GM21515 (cell line): ENCODE results near the gene RGS1.

ENCODE experiments used
- ATAC-seq: cut with Tn5 transposase; IDR thresholded peaks from one replicate; pipeline ENCODE4 v1.9.1; 2021; ENCODE audit not compliant: unreplicated experiment

Gene RGS1, protein sequence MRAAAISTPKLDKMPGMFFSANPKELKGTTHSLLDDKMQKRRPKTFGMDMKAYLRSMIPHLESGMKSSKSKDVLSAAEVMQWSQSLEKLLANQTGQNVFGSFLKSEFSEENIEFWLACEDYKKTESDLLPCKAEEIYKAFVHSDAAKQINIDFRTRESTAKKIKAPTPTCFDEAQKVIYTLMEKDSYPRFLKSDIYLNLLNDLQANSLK

GRCh38 chr1:192575499-192576189, at the start of gene RGS1:
RGS1 (plus strand) TSS chr1:192575773; CDS start chr1:192575793, 20 bp downstream.
- ATAC-seq: peak; percentile 96

DNA sequence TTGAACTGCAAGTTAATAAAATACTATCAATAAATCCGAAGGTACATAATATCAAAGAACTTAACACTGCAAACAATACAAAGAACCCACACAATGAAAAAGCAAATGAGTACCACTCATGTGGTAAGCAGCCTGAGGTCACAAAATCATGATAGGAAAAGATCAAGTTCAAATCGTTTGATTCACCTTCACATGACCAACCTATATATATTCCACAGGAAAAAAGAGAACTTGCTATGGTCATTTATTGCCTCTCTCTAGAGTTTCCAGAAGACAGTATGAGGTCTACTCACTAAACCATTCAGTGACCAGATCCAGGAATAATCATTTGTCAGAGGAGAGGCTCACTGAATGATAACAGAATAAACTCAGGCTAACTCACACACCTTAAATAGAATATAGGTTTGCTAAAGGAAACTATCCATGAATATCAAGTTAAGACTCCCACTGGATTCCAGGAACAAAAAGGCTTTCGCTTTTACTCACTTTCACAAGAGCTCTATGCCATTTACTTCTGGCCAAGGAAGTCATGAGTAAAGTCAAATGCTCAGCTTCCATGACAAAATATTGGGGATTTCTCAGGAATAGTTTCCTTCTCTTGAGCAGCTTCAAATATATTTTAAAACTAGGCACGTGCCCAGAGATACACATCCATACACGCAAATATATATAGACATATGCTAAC, 48.3 kb upstream of the RGS1 start:
- no peak for ATAC-seq

DNA sequence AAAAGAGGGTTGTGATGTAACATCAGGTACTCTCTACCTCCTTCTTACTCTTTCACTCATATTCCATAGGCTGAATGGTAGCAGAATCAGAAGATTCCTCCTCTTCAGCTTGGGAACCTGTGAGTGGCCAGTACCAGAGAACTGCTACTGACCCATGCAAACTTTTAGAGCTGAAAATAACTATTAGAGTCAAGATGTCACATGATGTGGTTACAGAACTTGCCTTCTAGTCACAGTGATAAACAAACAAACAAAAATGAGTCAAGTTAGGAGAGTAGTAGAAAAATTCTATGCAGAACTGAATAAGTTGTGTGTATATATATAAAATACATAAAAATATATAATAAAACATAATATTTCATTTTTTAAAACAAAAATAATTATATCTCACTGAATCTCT, 47.6 kb upstream of the RGS1 start:
- ATAC-seq: no peak

DNA sequence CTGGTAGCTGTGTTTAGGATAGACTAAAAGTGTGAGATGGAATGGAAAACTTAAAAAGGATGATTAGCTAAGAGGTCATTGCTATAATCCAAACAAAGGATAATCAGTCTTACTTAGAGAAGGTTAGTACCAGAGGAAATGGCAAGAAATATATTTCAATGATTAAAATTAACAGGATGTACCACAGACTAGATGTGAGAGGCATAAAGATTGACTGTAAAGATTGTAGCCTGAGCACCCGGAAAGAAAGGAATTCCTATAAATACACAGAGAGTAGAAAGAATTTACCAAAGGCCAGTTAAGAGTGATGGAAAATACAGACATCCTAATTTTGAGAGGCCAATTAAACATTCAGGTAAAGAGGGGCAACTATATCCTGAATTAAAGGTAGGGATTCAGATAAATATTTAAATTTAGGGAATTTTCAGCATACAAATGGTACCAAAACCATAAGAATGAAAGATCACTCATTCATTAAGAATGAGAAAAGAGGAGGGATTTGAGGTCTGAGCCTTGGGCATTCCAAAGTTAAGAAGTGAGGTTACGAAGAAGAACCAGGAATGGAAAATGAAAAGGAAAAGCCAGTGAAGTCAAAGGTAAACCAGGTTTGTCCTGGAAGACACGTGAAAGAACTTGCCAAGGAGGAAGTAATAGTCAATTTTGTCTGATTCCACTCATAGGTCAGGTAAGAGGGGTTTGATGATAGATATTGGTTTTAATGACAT, 46.4 kb upstream of the RGS1 start:
- ATAC-seq: no peak

DNA sequence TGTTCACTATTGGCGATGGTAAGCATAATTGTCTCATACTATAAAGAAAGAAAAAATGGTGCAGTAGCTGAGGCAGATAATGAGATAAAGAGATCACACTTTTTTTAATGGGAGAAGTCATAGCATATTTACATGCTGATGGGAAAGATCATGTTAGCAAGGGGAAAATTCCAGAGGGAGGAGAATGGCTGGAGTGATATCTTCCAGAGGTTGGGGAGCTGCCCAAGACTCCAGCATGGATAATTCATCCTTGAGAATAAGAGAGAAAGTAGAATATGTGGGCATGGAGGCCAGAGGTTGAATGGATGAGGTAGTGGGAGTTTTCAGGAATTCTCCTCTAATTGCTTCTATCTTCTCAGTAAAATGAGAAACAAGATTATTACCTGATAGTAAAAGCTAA, 45.8 kb upstream of the RGS1 start:
- no peak for ATAC-seq

GRCh38 chr1:192530254-192530653, 45.3 kb upstream of the RGS1 start:
- peak; percentile 100 for ATAC-seq

- ATAC-seq: peak; percentile 37
Observed at GRCh38 chr1:192531037-192531703, 44.4 kb upstream of the RGS1 start.

GRCh38 chr1:192534666-192535065, 40.9 kb upstream of the RGS1 start:
- ATAC-seq: no peak

DNA sequence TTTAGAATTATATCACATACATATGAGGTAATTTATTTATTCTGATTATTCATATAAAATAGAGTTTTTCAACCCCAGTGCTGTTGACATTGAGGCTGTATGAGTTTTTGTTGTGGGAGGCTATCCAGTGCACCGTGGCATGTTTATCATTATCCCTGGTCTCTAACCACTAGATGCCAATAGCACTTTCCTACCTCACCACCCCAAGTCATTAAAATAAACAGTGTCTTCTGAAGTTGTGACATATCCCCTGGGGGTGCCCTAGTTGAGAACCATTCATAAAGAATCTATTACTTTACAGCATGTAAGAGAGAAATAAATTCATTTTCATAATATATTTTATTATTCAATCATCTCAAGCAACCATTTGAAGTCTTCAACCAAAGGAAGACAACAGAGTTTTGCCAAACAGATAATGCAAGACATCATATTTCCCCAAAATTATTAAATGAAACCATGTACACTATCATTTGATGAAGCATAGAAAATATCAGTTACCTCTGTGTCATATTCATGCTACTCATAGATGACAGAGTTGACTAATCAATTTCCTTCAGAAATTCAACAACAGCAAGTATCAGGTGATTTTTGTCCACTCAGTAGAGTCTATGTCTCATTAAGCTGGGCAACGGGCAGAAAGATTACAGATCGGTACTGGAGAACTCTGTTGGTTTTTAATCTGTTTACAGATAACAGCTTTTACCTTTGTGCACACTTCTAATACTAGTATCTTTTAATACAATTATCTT, 39.5 kb upstream of the RGS1 start:
- ATAC-seq: no peak

- ATAC-seq: peak; percentile 89
Observed at GRCh38 chr1:192538407-192539296, 36.9 kb upstream of the RGS1 start.

DNA sequence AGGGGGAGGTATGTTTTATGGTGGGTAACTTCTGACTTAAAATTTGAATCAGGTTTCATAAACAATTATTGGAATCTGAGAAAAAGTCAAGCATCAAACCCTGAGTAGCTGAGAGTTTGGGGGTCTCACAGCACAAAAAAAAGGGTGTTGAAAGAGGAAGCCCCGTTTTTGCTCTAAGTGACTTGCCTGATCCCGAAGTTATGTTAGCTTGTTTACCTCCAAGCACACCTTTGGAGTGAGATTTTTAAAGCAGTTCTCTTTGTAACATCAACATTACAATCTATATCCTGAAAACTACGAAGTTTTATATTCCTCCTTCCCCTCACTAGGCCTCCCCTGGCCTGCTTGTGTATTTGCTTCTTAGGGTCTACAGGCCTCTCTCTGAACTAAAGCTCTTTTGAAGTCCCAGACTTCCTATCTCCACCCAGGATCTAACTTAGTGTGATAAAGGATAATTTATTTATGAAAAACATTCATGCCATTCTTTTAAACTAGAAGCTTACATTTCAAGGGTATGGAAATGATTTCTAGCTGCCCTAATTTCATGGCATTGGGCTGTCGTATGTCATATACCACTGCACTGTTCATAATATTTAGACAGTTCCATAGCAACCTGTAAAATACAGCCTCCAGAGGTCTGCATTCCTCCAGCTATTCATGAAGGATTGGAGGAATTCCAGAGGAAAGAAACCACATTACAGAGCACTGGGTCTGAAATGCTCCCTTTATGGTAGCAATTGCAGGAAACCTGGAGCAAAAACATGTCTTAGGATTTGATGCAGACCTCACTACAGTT, 36.1 kb upstream of the RGS1 start:
- ATAC-seq: peak; percentile 2

DNA sequence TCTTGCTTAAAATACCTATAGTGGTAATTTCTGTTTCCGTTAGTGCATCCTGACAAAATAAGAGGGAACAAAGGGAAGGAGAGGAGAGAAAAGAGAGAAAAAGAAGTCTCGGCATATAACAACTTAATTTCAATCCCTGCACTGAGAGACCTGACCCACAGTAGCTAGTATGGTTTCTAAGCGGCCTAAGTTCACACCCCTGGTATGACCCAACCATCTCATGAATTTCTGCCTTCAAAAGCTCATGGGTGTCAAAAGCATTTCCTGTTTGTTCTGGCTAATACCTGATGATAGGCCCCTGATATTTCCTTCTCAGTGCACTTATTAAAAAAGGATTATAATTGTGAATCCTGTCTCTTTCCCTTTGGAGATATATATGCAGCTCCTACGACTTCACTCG, 32.1 kb upstream of the RGS1 start:
- no peak for ATAC-seq

DNA sequence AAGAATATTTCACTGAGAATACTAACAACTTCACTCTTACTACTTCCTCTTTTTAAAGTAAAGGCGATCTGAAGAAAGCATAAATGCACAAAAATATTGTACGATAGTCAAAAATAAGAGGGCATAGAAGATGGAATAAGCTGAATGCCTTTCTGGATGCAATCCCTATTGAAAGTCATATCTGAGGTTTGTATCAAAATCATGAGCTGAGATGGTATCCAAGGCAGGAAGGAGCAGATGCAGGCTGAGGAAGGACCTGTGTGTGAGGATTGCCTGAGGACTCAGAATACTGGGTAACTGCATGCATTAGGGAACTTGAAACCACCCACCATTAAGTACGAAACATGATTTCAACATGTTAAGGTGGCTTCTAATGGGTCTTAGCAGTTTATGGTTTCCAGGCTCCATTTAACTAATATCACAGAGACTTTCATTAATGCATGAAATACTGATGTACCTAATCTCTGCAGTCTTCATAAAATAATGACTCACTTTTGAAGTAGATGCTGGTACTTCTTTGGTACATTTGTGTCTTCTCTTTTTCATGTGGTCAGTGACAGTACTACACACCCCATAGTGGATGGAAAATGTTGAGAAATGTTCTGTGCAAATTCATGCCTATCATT, 29.6 kb upstream of the RGS1 start:
- peak; percentile 65 for ATAC-seq

DNA sequence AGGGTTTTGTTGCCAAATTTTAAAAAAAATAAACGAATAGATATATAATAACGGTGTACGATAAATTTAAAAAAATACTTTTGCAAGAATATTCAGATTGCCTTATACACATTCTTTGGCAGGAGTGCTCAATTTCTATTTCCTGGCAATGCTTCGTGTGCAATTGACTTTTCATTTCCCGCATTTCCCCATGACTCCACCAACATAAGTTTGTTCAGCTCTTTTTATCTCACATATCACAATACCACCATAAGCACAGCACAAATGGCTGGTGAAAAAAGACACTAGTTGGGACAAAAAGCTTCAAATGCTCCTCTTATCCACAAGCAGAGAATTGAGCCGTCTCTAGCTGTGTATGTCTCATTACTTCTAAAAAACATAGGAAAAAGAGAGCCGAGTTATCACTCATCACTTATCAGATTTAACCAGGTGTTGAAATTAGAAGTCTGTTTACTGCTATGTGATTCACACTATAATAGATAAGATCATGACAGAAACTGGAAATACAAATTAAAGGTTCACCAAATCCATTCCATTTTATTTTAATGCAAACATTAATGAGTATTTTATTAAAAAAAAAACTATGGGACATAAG, 28.9 kb upstream of the RGS1 start:
- ATAC-seq: no peak

- no peak for ATAC-seq
Observed at GRCh38 chr1:192547501-192547900, 28.1 kb upstream of the RGS1 start.

GRCh38 chr1:192549937-192550336, 25.6 kb upstream of the RGS1 start:
- ATAC-seq: no peak

- peak; percentile 67 for ATAC-seq
Observed at GRCh38 chr1:192550922-192551534, 24.5 kb upstream of the RGS1 start.
